Astrocyte of the spinal cord (primary cell): ENCODE results near the gene GJB2.

Experiments
- DNase-seq: peaks from one replicate; pipeline ENCODE4 v3.0.0; 2011; ENCODE audit warnings: low read depth, low spot score
- H3K4me3 ChIP-seq: 2 replicates; pipeline ENCODE4 v1.5.1; 2011; ENCODE audit warnings: low read depth, mild to moderate bottlenecking, low read length, moderate library complexity
- CTCF ChIP-seq: IDR thresholded peaks from 2 replicates; pipeline ENCODE4 v1.5.1; 2012; ENCODE audit warnings: low read depth, mild to moderate bottlenecking, low read length, inconsistent platforms
- in situ Hi-C: cut with HindIII; loops from 2 replicates; pipeline ENCODE4 v1.10.0; 2017; ENCODE audit warnings: low sequenced_read_pairs

GJB2 gene

GRCh38 chr13:20174656-20175405, 17.9 kb downstream of the GJB2 start:
- DNase-seq: peak; percentile 89
- in situ Hi-C loops: loop anchor here (25.0 kb wide), 1 partner anchor 312 kb away; no protein-coding TSS in a partner anchor
- no peak overlapping the region for H3K4me3 ChIP-seq
- TF ChIP-seq CTCF: no peak

- in situ Hi-C loops: no loop called here
- no peak for TF ChIP-seq CTCF
- DNase-seq: no peak
- no peak overlapping the region for H3K4me3 ChIP-seq
These were observed 19.5 kb downstream of the GJB2 start for GRCh38 chr13:20173116-20173746.

GRCh38 chr13:20171364-20171763, 21.4 kb downstream of the GJB2 start:
- in situ Hi-C loops: no loop called here
- no peak overlapping the region for H3K4me3 ChIP-seq
- DNase-seq: no peak
- no peak for TF ChIP-seq CTCF

GRCh38 chr13:20170921-20171320, 21.8 kb downstream of the GJB2 start:
- TF ChIP-seq CTCF: no peak
- in situ Hi-C loops: no loop called here
- no peak for DNase-seq
- H3K4me3 ChIP-seq: no peak overlapping the region

- in situ Hi-C loops: no loop called here
- no peak for DNase-seq
- H3K4me3 ChIP-seq: no peak overlapping the region
- TF ChIP-seq CTCF: no peak
These were observed 24.3 kb downstream of the GJB2 start for GRCh38 chr13:20168396-20168795.

- in situ Hi-C loops: no loop called here
- no peak overlapping the region for H3K4me3 ChIP-seq
- TF ChIP-seq CTCF: no peak
- DNase-seq: no peak
These were observed 27.1 kb downstream of the GJB2 start for GRCh38 chr13:20165417-20166257.
